ENCODE data around the gene ATP13A2.

GRCh38 chr1:17033481-17033880 is 21.8 kb upstream of the ATP13A2 start:
- TF ChIP-seq EZH2phosphoT487 (IDR thresholded peaks at IDR 0.05; ENCODE audit: insufficient read depth, low read depth) = no peak
- TF ChIP-seq EZH2 (IDR thresholded peaks at IDR 0.05; ENCODE audit: insufficient read depth, poor library complexity, severe bottlenecking) = no peak
